Activated T-helper 17 cell treated with anti-CD3 and anti-CD28 coated beads, Interleukin-2, amount 50 U/mL, for 72 hours (primary cell): Measurements from ENCODE around the gene C1orf50. TPM values are rescaled to one million over a fixed set of nuclear protein-coding genes. Genes with fewer than 3 reads are reported as not detected.
"Not testable (repeated sequence)": the region's sequence is repeated elsewhere in the genome, so short reads cannot be mapped to it uniquely, and the experiment has no call there.

ENCODE experiments used
- ATAC-seq: fragments of 150-1000 bp; cut with Tn5 transposase; replicated peaks from 2 replicates; pipeline ENCODE4 v1.10.0; 2021; ENCODE audit warnings: mild to moderate bottlenecking, moderate library complexity
- H3K27ac Mint-ChIP-seq: one replicate; pipeline ENCODE4 v1.8.0; 2022; ENCODE audit warnings: mixed read lengths
- H3K27me3 Mint-ChIP-seq: one replicate; pipeline ENCODE4 v1.8.0; 2022; ENCODE audit warnings: mixed read lengths
- H3K36me3 Mint-ChIP-seq: one replicate; pipeline ENCODE4 v1.8.0; 2022; ENCODE audit warnings: low read depth, mild to moderate bottlenecking, mixed read lengths
- H3K4me1 Mint-ChIP-seq: one replicate; pipeline ENCODE4 v1.8.0; 2022; ENCODE audit warnings: mixed read lengths
- H3K4me3 Mint-ChIP-seq: one replicate; pipeline ENCODE4 v1.8.0; 2022; ENCODE audit warnings: mild to moderate bottlenecking, mixed read lengths
- H3K9me3 Mint-ChIP-seq: one replicate; pipeline ENCODE4 v1.8.0; 2022; ENCODE audit warnings: mixed read lengths
- total RNA-seq, 2 donors: library from RNA; stranded (reverse); gene quantifications; one replicate each; pipeline ENCODE4 v1.2.3, GENCODE V29; 2022

Gene C1orf50
- total RNA-seq = 10 to 100 TPM in 1 of 2 donors, 1 to 10 TPM in 1; 6.5 to 10.7 TPM

- ATAC-seq = peak; percentile 93
- Mint-ChIP-seq H3K4me3 (no peak within 1 kb of the TSS), H3K9me3 (no peaks in the 10 kb centered on the region), H3K27me3 (no peaks in the 10 kb centered on the region), H3K36me3 (peaks cover 35% of the 10 kb centered on the region), H3K4me1 (peaks cover 13% of the 10 kb centered on the region), H3K27ac (no peak within 1 kb of the TSS)
These were observed at the start of gene C1orf50, which contains the start of gene P3H1 for GRCh38 chr1:42766741-42767509. C1orf50 (plus strand) TSS chr1:42767249; CDS start chr1:42767312, 63 bp downstream. P3H1 (minus strand) TSS chr1:42767028; CDS start chr1:42766971, 57 bp downstream.

DNA sequence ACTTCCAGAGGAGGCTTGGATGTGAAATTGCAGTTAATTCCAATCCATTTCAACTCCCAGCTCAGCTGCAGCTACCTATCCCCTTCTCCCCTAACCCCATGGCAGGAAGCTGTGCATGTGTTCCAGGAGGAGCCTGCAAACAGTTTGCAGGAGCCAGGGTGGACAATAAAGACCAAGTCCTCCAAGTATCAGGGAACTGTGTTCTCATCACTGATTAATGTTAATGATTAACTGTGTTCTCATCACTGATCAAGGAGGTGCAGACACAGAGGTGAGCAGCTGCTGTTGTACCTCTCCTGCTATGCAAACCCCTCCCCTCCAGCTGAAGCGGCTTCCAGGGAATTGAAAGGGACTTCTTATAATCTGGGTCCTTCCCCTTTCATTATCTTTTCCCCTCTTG is 46.2 kb upstream of the C1orf50 start:
- Mint-ChIP-seq H3K27me3 (no peaks in the 10 kb centered on the region), H3K4me1 (peaks cover 5% of the 10 kb centered on the region), H3K9me3 (no peaks in the 10 kb centered on the region), H3K4me3 (no peak overlapping the region), H3K36me3 (peaks cover 23% of the 10 kb centered on the region), H3K27ac (no peak overlapping the region)
- ATAC-seq = no peak

DNA sequence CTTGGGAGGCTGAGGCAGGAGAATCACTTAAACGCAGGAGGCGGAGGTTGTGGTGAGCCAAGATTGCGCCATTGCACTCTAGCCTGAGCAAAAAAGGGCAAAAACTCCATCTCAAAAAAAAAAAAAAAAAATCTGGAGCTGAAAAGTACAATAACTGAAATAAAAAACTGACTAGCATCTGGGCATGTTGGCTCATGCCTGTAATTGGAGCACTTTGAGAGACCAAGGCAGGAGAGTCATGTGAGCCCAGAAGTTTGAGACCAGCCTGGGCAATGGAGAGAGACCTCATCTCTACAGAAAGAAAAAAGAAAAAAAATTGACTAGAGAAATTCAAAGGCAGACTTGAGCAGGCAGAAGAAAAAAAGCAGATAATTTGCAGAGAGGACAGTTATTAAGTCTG is 45.1 kb upstream of the C1orf50 start:
- no peak overlapping the region for H3K4me3 Mint-ChIP-seq
- no peaks in the 10 kb centered on the region for H3K4me1 Mint-ChIP-seq
- peaks cover 16% of the 10 kb centered on the region for H3K36me3 Mint-ChIP-seq
- ATAC-seq = no peak
- H3K27ac Mint-ChIP-seq = no peak overlapping the region
- H3K27me3 Mint-ChIP-seq = no peaks in the 10 kb centered on the region
- no peaks in the 10 kb centered on the region for H3K9me3 Mint-ChIP-seq

DNA sequence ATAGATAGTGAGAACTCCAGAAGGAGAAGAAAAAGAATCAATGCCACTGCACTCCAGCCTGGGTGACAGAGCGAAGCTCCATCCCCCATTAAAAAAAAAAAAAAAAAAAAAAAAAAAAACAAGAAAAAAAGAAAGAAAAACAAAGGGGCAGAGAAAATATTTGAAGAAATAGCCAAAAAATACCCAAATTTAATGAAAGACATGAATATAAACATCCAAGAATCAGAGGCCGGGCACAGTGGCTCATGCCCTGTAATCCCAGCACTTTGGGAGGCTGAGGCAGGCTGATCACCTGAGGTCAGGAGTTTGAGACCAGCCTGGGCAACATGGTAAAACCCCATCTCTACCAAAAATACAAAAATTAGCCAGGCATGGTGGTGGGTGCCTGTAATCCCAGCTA is 44.6 kb upstream of the C1orf50 start:
- H3K27ac Mint-ChIP-seq, H3K27me3 Mint-ChIP-seq, H3K4me1 Mint-ChIP-seq: not testable (repeated sequence)

GRCh38 chr1:42723511-42723910 is 43.5 kb upstream of the C1orf50 start:
- Mint-ChIP-seq H3K9me3 (no peaks in the 10 kb centered on the region), H3K27me3 (no peaks in the 10 kb centered on the region), H3K4me1 (no peaks in the 10 kb centered on the region), H3K27ac (no peak overlapping the region), H3K4me3 (no peak overlapping the region), H3K36me3 (peaks cover 2% of the 10 kb centered on the region)
- ATAC-seq = no peak

More for the DNA sequence above, 44.6 kb upstream of the C1orf50 start:
- ATAC-seq, H3K9me3 Mint-ChIP-seq, H3K4me3 Mint-ChIP-seq: not testable (repeated sequence)
- peaks cover 11% of the 10 kb centered on the region for H3K36me3 Mint-ChIP-seq

GRCh38 chr1:42725820-42726219 is 41.2 kb upstream of the C1orf50 start:
- not testable (repeated sequence) for ATAC-seq

GRCh38 chr1:42730002-42730401 is 37.0 kb upstream of the C1orf50 start:
- ATAC-seq = no peak
- H3K36me3 Mint-ChIP-seq = no peaks in the 10 kb centered on the region
- H3K27me3 Mint-ChIP-seq = no peaks in the 10 kb centered on the region
- H3K4me1 Mint-ChIP-seq = no peaks in the 10 kb centered on the region
- no peaks in the 10 kb centered on the region for H3K9me3 Mint-ChIP-seq
- no peak overlapping the region for H3K27ac Mint-ChIP-seq
- H3K4me3 Mint-ChIP-seq = no peak overlapping the region

More at GRCh38 chr1:42725820-42726219, 41.2 kb upstream of the C1orf50 start:
- not testable (repeated sequence) for H3K36me3 Mint-ChIP-seq, H3K4me3 Mint-ChIP-seq, H3K9me3 Mint-ChIP-seq, H3K27me3 Mint-ChIP-seq, H3K4me1 Mint-ChIP-seq, H3K27ac Mint-ChIP-seq

DNA sequence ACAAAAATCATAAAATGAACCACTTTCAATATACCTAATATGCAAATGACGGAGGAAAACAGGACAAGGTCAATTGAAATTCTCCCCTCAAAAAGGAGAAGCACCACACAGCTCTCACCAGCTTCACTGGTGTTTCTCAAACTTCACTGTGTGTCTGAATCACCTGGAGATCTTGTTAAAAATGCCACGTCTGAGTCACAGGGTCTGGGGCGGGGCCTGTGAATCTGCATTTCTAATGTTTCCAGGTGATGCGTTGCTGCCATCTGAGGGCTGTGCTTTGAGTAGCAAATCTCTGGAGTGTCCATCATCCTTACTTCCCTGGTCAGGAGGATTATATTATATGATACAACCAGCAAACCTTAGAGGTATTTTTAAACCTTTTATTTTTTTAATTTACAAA is 36.1 kb upstream of the C1orf50 start:
- no peaks in the 10 kb centered on the region for H3K36me3 Mint-ChIP-seq

GRCh38 chr1:42731585-42731984 is 35.5 kb upstream of the C1orf50 start:
- Mint-ChIP-seq H3K27ac (no peak overlapping the region), H3K27me3 (no peaks in the 10 kb centered on the region), H3K4me1 (no peaks in the 10 kb centered on the region), H3K9me3 (no peaks in the 10 kb centered on the region), H3K36me3 (no peaks in the 10 kb centered on the region), H3K4me3 (no peak overlapping the region)
- ATAC-seq = no peak

More for the DNA sequence above, 36.1 kb upstream of the C1orf50 start:
- Mint-ChIP-seq H3K9me3 (no peaks in the 10 kb centered on the region), H3K27ac (no peak overlapping the region), H3K4me3 (no peak overlapping the region), H3K27me3 (no peaks in the 10 kb centered on the region), H3K4me1 (no peaks in the 10 kb centered on the region)
- ATAC-seq = peak; percentile 88

DNA sequence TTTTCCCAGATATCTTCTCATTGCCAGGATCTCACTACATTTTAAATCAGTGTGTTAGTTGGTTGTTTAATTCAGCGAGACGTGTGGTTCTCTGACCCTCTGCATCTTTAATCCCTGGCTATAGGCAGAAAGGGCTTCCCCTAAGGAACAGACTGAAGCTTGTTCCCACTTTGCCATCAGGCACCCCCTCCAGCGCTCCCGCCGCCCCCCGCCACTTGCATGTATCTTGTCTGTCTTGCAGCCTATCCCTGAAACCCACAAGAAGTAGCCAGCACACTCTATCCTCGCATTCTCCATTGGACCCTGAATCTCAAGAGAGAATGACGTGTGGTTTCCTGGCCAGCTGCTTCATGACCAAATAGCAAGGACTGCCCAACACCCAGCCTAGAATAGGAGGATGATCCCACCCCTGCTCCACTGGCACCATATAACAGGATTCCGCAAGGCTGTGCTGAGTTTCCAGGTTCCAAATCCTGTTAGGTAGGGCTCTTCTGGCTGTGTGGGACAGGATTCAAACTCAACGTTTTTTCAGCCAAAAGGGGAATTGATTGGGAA is 34.8 kb upstream of the C1orf50 start:
- H3K27ac Mint-ChIP-seq = no peak overlapping the region
- H3K9me3 Mint-ChIP-seq = no peaks in the 10 kb centered on the region
- H3K27me3 Mint-ChIP-seq = no peaks in the 10 kb centered on the region
- H3K36me3 Mint-ChIP-seq = no peaks in the 10 kb centered on the region
- H3K4me1 Mint-ChIP-seq = peaks cover 3% of the 10 kb centered on the region
- ATAC-seq = no peak
- no peak overlapping the region for H3K4me3 Mint-ChIP-seq

GRCh38 chr1:42733415-42734200 is 33.4 kb upstream of the C1orf50 start:
- no peaks in the 10 kb centered on the region for H3K36me3 Mint-ChIP-seq
- no peak overlapping the region for H3K27ac Mint-ChIP-seq
- H3K9me3 Mint-ChIP-seq = no peaks in the 10 kb centered on the region
- H3K4me1 Mint-ChIP-seq = peaks cover 5% of the 10 kb centered on the region
- no peaks in the 10 kb centered on the region for H3K27me3 Mint-ChIP-seq
- H3K4me3 Mint-ChIP-seq = no peak overlapping the region
- no peak for ATAC-seq

GRCh38 chr1:42734201-42735035 is 32.6 kb upstream of the C1orf50 start:
- Mint-ChIP-seq H3K27ac (no peak overlapping the region), H3K9me3 (no peaks in the 10 kb centered on the region), H3K27me3 (no peaks in the 10 kb centered on the region), H3K4me1 (peaks cover 5% of the 10 kb centered on the region), H3K36me3 (no peaks in the 10 kb centered on the region), H3K4me3 (no peak overlapping the region)
- no peak for ATAC-seq

DNA sequence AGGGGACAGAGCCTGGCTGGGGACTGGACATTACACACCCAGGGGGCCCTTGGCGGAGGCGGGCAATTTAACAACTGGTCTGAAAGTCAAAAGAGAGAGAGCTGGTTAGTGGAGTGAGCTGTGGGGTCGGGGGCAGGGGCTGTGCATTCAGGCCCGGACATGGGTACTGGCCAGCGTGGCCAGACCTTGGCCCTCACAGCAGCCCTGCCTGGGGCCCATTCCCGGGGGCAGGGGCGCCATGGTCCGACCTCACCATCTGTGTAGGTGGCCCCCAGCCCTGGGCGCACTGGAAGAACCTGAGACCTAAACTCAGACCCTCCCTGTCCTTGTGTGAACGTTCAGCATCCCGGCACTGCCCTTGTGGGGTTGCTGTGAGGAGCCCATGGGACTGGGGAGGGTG is 32.0 kb upstream of the C1orf50 start:
- ATAC-seq = no peak
- no peak overlapping the region for H3K4me3 Mint-ChIP-seq
- no peaks in the 10 kb centered on the region for H3K36me3 Mint-ChIP-seq
- H3K27ac Mint-ChIP-seq = no peak overlapping the region
- H3K27me3 Mint-ChIP-seq = no peaks in the 10 kb centered on the region
- peaks cover 5% of the 10 kb centered on the region for H3K4me1 Mint-ChIP-seq
- H3K9me3 Mint-ChIP-seq = no peaks in the 10 kb centered on the region

GRCh38 chr1:42735477-42736105 is 31.5 kb upstream of the C1orf50 start:
- peaks cover 5% of the 10 kb centered on the region for H3K4me1 Mint-ChIP-seq
- H3K4me3 Mint-ChIP-seq = no peak overlapping the region
- no peaks in the 10 kb centered on the region for H3K9me3 Mint-ChIP-seq
- H3K36me3 Mint-ChIP-seq = no peaks in the 10 kb centered on the region
- no peak overlapping the region for H3K27ac Mint-ChIP-seq
- no peaks in the 10 kb centered on the region for H3K27me3 Mint-ChIP-seq
- ATAC-seq = no peak
